ENCODE measurements around the gene SRC. TPM values are rescaled to one million over a fixed set of nuclear protein-coding genes. Genes with fewer than 3 reads are reported as not detected.

Gene SRC
- polyA plus RNA-seq, 1 experiment: 13.9 TPM

DNA sequence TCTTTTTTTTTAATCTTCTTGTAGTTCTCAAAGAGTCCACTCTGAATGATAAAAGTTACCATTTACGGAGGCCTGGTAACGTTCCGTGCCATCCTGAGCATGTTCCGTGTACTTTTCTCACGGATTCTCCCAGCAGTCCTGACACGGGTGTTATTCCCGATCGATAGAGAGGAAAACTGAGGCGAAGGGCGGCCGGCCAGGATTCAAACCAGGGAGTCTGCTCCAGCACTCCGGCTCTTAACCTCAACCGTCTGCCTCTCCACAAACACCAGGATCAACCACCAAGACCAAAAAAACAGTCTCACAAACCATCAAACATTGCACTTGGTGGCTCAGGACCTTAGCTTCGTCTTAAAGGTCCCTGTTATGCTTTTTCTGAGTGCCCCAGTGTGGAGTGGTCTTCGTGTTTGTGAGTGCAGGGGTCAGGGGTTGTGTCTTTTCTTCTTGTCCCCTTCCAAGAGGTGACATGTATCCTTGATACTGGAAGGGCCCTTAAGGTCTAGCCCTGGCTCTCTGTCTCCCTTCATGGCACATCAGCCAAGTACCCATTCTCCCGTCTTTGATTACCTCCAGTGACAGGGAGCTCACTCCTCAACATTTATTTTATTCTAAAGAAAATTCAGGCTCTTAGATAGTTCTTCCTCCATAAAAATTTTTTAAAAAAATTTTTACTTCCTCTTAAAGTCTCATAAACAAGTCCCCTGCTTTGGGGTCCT, 35.1 kb downstream of the SRC start:
- ChIA-PET POLR2A (no interaction called here), CTCF (interaction anchor here (1.0 to 2.9 kb wide), 2 partner anchors 99 to 111 kb away, joined by 3 to 8 read pairs; no protein-coding TSS in a partner anchor)
- H3K27ac ChIP-seq (ENCODE audit: low read depth, low read length): peak overlapping the region; percentile 21
- no peak overlapping the region for H3K4me3 ChIP-seq (ENCODE audit: low read depth, low read length)
- DNase-seq (ENCODE audit: low read depth, low spot score): no peak
- no peaks in the 10 kb centered on the region for H3K9me3 ChIP-seq (ENCODE audit: control insufficient read depth, insufficient read depth, low read length)
- H3K27me3 ChIP-seq (ENCODE audit: control insufficient read depth, insufficient read depth, low read length): no peaks in the 10 kb centered on the region
- TF ChIP-seq, protein P1, sequence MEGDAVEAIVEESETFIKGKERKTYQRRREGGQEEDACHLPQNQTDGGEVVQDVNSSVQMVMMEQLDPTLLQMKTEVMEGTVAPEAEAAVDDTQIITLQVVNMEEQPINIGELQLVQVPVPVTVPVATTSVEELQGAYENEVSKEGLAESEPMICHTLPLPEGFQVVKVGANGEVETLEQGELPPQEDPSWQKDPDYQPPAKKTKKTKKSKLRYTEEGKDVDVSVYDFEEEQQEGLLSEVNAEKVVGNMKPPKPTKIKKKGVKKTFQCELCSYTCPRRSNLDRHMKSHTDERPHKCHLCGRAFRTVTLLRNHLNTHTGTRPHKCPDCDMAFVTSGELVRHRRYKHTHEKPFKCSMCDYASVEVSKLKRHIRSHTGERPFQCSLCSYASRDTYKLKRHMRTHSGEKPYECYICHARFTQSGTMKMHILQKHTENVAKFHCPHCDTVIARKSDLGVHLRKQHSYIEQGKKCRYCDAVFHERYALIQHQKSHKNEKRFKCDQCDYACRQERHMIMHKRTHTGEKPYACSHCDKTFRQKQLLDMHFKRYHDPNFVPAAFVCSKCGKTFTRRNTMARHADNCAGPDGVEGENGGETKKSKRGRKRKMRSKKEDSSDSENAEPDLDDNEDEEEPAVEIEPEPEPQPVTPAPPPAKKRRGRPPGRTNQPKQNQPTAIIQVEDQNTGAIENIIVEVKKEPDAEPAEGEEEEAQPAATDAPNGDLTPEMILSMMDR (IDR thresholded peaks at IDR 0.05; ENCODE audit: low read depth, low read length): no peak

DNA sequence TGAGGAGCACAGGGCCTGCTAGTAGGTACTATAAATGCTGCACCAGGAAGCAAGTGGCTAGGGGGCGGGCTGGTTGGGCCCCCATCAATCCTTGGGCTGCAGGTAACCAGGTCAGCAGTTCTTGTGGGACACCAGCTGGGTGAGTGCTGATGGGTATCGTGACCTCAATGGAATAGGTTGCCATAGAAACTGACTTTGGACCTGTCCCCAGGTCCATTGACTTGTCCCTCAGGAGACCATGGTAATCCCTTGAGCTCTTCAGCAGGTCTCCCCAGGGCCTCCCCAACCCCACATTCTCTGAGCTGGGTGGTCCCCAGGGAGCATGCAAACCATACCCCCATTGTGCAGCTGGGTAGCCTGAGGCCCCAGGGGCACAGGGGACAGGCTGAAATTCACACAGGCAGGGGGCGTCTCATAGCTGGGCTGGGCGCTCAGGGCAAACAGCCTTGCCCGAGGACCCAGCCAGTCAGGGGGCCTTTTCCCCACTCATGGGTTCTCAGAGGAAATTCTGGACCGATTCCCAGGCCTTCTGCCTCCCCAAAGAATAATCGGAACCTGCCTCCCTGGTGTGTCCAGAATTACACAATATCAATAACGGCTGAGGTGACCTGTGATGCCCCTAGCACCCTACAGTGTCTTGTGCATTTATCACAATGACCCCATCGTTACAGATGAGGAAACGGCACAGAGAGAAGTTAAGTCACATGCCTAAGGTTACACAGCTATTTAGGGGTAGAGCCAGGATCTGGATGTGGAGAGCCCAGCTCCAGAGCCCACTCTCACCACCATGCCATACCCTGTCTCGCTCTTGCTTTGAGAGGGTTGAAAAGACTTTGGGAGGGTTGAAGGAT, 35.9 kb downstream of the SRC start:
- H3K4me3 ChIP-seq (ENCODE audit: low read depth, low read length): no peak overlapping the region
- ChIA-PET POLR2A (interaction anchor here (0.6 kb wide), 1 partner anchor 1589 kb away, joined by 3 read pairs; no protein-coding TSS in a partner anchor), CTCF (interaction anchor here (1.0 to 2.9 kb wide), 2 partner anchors 100 to 112 kb away, joined by 3 to 8 read pairs; no protein-coding TSS in a partner anchor)
- no peak for DNase-seq (ENCODE audit: low read depth, low spot score)
- no peak overlapping the region for H3K27ac ChIP-seq (ENCODE audit: low read depth, low read length)
- TF ChIP-seq, protein P1 (IDR thresholded peaks at IDR 0.05; ENCODE audit: low read depth, low read length): no peak
- no peaks in the 10 kb centered on the region for H3K27me3 ChIP-seq (ENCODE audit: control insufficient read depth, insufficient read depth, low read length)
- no peaks in the 10 kb centered on the region for H3K9me3 ChIP-seq (ENCODE audit: control insufficient read depth, insufficient read depth, low read length)

DNA sequence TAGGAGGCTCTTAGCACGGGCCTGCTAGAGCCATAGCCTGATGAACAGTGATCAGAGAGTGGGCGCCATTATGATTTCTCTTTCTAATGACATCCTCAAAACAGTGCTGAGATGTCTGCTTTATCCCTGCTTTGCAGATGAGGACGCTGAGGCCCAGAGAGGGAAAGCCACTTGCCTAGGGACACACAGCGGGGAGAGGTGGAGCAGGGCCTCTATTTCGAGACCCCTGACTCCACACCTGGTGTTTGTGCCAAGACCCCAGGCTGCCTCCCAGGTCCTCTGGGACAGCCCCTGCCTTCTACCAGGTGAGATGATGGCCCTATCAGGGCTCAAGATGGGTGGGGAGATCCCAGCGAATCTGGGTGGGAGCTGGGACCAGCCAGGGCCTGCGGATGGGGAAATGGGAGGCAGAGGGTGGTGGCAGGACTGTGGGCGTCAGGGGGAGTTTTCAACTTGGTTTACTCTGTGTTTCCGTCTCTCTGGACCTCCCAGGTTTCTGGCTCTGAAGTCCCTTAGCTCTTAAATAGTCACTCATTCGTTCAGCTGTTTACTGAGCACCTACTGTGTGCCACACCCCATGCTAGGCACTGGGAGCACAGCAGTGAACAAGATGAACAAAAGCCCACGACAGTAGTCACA, 36.7 kb downstream of the SRC start:
- no peaks in the 10 kb centered on the region for H3K27me3 ChIP-seq (ENCODE audit: control insufficient read depth, insufficient read depth, low read length)
- TF ChIP-seq, protein P1 (IDR thresholded peaks at IDR 0.05; ENCODE audit: low read depth, low read length): no peak
- no peak overlapping the region for H3K4me3 ChIP-seq (ENCODE audit: low read depth, low read length)
- no peak for DNase-seq (ENCODE audit: low read depth, low spot score)
- ChIA-PET POLR2A (interaction anchor here (1.1 kb wide), 1 partner anchor 100 kb away, joined by 5 read pairs; no protein-coding TSS in a partner anchor), CTCF (interaction anchor here (1.5 to 3.7 kb wide), 2 partner anchors 100 to 106 kb away, joined by 5 to 34 read pairs; no protein-coding TSS in a partner anchor)
- no peaks in the 10 kb centered on the region for H3K9me3 ChIP-seq (ENCODE audit: control insufficient read depth, insufficient read depth, low read length)
- no peak overlapping the region for H3K27ac ChIP-seq (ENCODE audit: low read depth, low read length)

DNA sequence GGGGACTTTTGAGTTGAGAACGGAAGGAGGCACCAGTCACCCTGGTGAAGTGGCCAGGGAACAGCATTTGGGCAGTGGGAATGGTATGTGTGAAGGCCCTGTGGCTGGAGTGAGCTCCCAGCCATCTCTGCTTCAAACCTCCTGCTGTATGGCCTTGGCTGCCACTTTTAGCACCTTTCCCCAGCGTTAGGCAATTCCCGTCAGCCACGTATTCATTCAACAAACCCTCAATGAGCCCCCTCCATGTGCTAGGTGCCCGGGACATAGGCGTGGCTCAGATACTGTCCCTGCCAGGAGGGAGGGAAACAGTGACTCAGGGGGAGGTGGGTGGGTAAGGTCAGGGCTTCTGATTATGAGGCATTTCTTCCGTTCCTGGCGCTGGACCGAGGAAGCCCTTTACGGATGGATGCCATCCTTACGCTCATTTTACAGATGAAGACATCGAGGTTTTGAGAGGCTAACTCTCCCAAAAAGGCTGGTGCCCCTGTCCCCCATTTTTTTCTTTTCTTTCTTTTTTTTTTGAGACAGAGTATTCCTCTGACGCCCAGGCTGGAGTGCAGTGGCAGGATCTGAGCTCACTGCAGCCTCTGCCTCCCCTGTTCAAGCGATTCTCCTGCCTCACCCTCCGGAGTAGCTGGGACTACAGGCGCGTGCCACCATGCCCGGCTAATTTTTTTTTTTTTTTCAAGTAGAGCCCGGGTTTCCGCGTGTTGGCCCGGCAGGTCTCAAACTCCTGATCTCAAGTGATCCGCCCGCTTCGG, 37.5 kb downstream of the SRC start:
- H3K27me3 ChIP-seq (ENCODE audit: control insufficient read depth, insufficient read depth, low read length): no peaks in the 10 kb centered on the region
- H3K4me3 ChIP-seq (ENCODE audit: low read depth, low read length): no peak overlapping the region
- CTCF ChIA-PET: interaction anchor here (1.5 to 3.7 kb wide), 2 partner anchors 101 to 106 kb away, joined by 5 to 34 read pairs; no protein-coding TSS in a partner anchor
- POLR2A ChIA-PET: interaction anchor here (0.6 to 1.1 kb wide), 5 partner anchors 94 to 188 kb away, joined by 3 to 10 read pairs (median 6); no protein-coding TSS in a partner anchor
- DNase-seq (ENCODE audit: low read depth, low spot score): no peak
- TF ChIP-seq, protein P1 (IDR thresholded peaks at IDR 0.05; ENCODE audit: low read depth, low read length): no peak
- H3K27ac ChIP-seq (ENCODE audit: low read depth, low read length): no peak overlapping the region
- no peaks in the 10 kb centered on the region for H3K9me3 ChIP-seq (ENCODE audit: control insufficient read depth, insufficient read depth, low read length)

All from AG04450 (cell line).